H1 (cell line): ENCODE measurements around the gene KCNJ3. TPM values are rescaled to one million over a fixed set of nuclear protein-coding genes. Genes with fewer than 3 reads are reported as not detected.

Experiments used
- CTCF ChIA-PET: fragments of 300-600 bp; sonication (Branson Sonifier 250); formaldehyde crosslinking; loops from one replicate; lab custom pipeline; 2021; ENCODE audit not compliant: partially characterized antibody; lab: Charles Lee
- POLR2A ChIA-PET: fragments of 300-600 bp; sonication (Branson Sonifier 250); formaldehyde crosslinking; loops from one replicate; lab custom pipeline; 2021; ENCODE audit warnings: inconsistent platforms; ENCODE audit not compliant: partially characterized antibody; lab: Charles Lee
- DNase-seq, 2 experiments: peaks; one replicate each; pipeline versions ENCODE4 v3.0.0 to v3.0.0-alpha.2; 2010 to 2022; ENCODE audit warnings: low spot score in 2 of 2, low read depth in 1 of 2, mixed read lengths in 1 of 2
- FAIRE-seq: peaks from 2 replicates; lab custom pipeline; 2011; peaks lifted over from hg19 to GRCh38; lab: Jason Lieb, UNC
- H2AFZ ChIP-seq: 2 replicates; pipeline ENCODE4 v1.8.1; 2012; ENCODE audit warnings: low read length, inconsistent platforms
- H2AK5ac ChIP-seq: 2 replicates; pipeline ENCODE4 v1.6.1; 2013; ENCODE audit warnings: low read depth, low read length
- H2BK120ac ChIP-seq: replicated peaks from 2 replicates; pipeline ENCODE3; 2013; ENCODE audit warnings: low read depth, low read length, inconsistent platforms
- H2BK12ac ChIP-seq: 2 replicates; pipeline ENCODE4 v1.6.1; 2013; ENCODE audit warnings: low read depth, low read length
- H2BK15ac ChIP-seq: 2 replicates; pipeline ENCODE4 v1.6.1; 2013; ENCODE audit warnings: low read length
- H2BK20ac ChIP-seq: 2 replicates; pipeline ENCODE4 v1.6.1; 2013; ENCODE audit warnings: low read length
- H2BK5ac ChIP-seq: 2 replicates; pipeline ENCODE4 v1.6.1; 2013; ENCODE audit warnings: low read depth, low read length
- H3K14ac ChIP-seq: 2 replicates; pipeline ENCODE4 v1.6.1; 2013; ENCODE audit warnings: inconsistent platforms; ENCODE audit not compliant: insufficient read length
- H3K18ac ChIP-seq: 2 replicates; pipeline ENCODE4 v1.6.1; 2013; ENCODE audit warnings: low read length; ENCODE audit errors: extremely low read depth
- H3K23ac ChIP-seq: 2 replicates; pipeline ENCODE4 v1.6.1; 2013; ENCODE audit warnings: inconsistent platforms; ENCODE audit not compliant: insufficient read length
- H3K23me2 ChIP-seq: 2 replicates; pipeline ENCODE4 v1.6.1; 2013; ENCODE audit warnings: low read depth, low read length
- H3K27ac ChIP-seq: 2 replicates; pipeline ENCODE4 v1.6.1; 2011; ENCODE audit warnings: low read depth, low read length, inconsistent platforms
- H3K27me3 ChIP-seq, 4 experiments: replicated peaks in 1 of 4; 1 replicate in 1 of 4; 2 replicates in 3 of 4; pipeline versions ENCODE4 v1.6.1 to v1.8.1; 2011 to 2013; ENCODE audit warnings: low read length in 3 of 4, mild to moderate bottlenecking in 3 of 4, inconsistent platforms in 2 of 4, mixed read lengths in 2 of 4, moderate library complexity in 1 of 4; ENCODE audit not compliant: control insufficient read depth in 3 of 4, insufficient read depth in 3 of 4; ENCODE audit errors: extremely low read depth in 1 of 4
- H3K36me3 ChIP-seq, 4 experiments: 2 replicates each; pipeline versions ENCODE4 v1.6.1 to v1.8.1; 2011 to 2013; ENCODE audit warnings: mild to moderate bottlenecking in 4 of 4, low read length in 3 of 4, moderate library complexity in 2 of 4, control low read depth in 1 of 4, inconsistent platforms in 1 of 4; ENCODE audit not compliant: insufficient read depth in 4 of 4, control insufficient read depth in 2 of 4
- H3K4ac ChIP-seq: replicated peaks from 2 replicates; pipeline ENCODE3; 2013; ENCODE audit warnings: low read length, low read depth, mixed read lengths, inconsistent platforms; ENCODE audit not compliant: insufficient read length
- H3K4me1 ChIP-seq, 4 experiments: replicated peaks in 1 of 4; 1 replicate in 1 of 4; 2 replicates in 3 of 4; pipeline versions ENCODE4 v1.6.1 to v1.8.1; 2011 to 2013; ENCODE audit warnings: low read length in 3 of 4, inconsistent platforms in 2 of 4, mixed read lengths in 1 of 4; ENCODE audit not compliant: insufficient read depth in 4 of 4, control insufficient read depth in 3 of 4
- H3K4me2 ChIP-seq, 2 experiments: 2 replicates each; pipeline versions ENCODE4 v1.6.1 to v1.8.1; 2011 to 2013; ENCODE audit warnings: low read depth in 2 of 2, low read length in 2 of 2, control low read depth in 1 of 2, inconsistent platforms in 1 of 2, mild to moderate bottlenecking in 1 of 2; ENCODE audit not compliant: insufficient read depth in 1 of 2
- H3K4me3 ChIP-seq, 4 experiments: fragments of 200-600, 300-600 bp in 1 of 4; sonication (generic), shearing (Covaris generic), sonication (Bioruptor Twin) in 1 of 4; 2 replicates each; pipeline versions ENCODE4 v1.5.1 to v1.8.1; 2011 to 2016; ENCODE audit warnings: low read length in 4 of 4, low read depth in 3 of 4, control low read depth in 2 of 4, inconsistent platforms in 2 of 4, mild to moderate bottlenecking in 2 of 4, mixed read lengths in 1 of 4, moderate library complexity in 1 of 4; ENCODE audit not compliant: insufficient read depth in 2 of 4; ENCODE audit errors: extremely low read depth in 1 of 4
- H3K56ac ChIP-seq: replicated peaks from 2 replicates; pipeline ENCODE3; 2013; ENCODE audit warnings: low read depth, mild to moderate bottlenecking, mixed read lengths, low read length, inconsistent platforms; ENCODE audit not compliant: insufficient read length
- H3K79me1 ChIP-seq: 2 replicates; pipeline ENCODE4 v1.6.1; 2013; ENCODE audit warnings: low read depth, low read length, control low read depth
- H3K79me2 ChIP-seq, 2 experiments: 2 replicates each; pipeline versions ENCODE4 v1.6.1 to v1.8.1; 2012 to 2013; ENCODE audit warnings: low read length in 2 of 2, mild to moderate bottlenecking in 2 of 2, inconsistent platforms in 1 of 2; ENCODE audit not compliant: insufficient read depth in 2 of 2, control insufficient read depth in 1 of 2
- H3K9ac ChIP-seq, 4 experiments: replicated peaks in 1 of 4; 1 replicate in 1 of 4; 2 replicates in 3 of 4; pipeline versions ENCODE4 v1.6.1 to v1.8.1; 2011 to 2013; ENCODE audit warnings: low read depth in 3 of 4, low read length in 3 of 4, control low read depth in 2 of 4, mild to moderate bottlenecking in 2 of 4, moderate library complexity in 2 of 4, inconsistent platforms in 1 of 4; ENCODE audit errors: extremely low read depth in 1 of 4
- H3K9me3 ChIP-seq, 2 experiments: 2 replicates each; pipeline versions ENCODE4 v1.6.1 to v1.8.1; 2012 to 2013; ENCODE audit warnings: mild to moderate bottlenecking in 2 of 2, moderate library complexity in 2 of 2, control low read depth in 1 of 2, inconsistent platforms in 1 of 2, low read depth in 1 of 2, low read length in 1 of 2, mixed read lengths in 1 of 2; ENCODE audit not compliant: insufficient read depth in 2 of 2
- H4K20me1 ChIP-seq, 2 experiments: replicated peaks in 1 of 2; 2 replicates each; pipeline versions ENCODE3 to v1.8.1; 2011 to 2013; ENCODE audit warnings: inconsistent platforms in 2 of 2, low read length in 2 of 2, mild to moderate bottlenecking in 1 of 2; ENCODE audit not compliant: insufficient read depth in 2 of 2, control insufficient read depth in 1 of 2
- H4K5ac ChIP-seq: 2 replicates; pipeline ENCODE4 v1.6.1; 2013; ENCODE audit warnings: low read length, low read depth, mixed read lengths, inconsistent platforms; ENCODE audit not compliant: insufficient read length
- H4K8ac ChIP-seq: 2 replicates; pipeline ENCODE4 v1.8.0; 2013; ENCODE audit warnings: mild to moderate bottlenecking, moderate library complexity, low read length, inconsistent platforms; ENCODE audit not compliant: insufficient read depth; ENCODE audit errors: extremely low read depth
- H4K91ac ChIP-seq: replicated peaks from 2 replicates; pipeline ENCODE3; 2013; ENCODE audit warnings: low read length, mixed read lengths, inconsistent platforms; ENCODE audit not compliant: insufficient read length
- CBX5 ChIP-seq: fragments of 300-800, 300-1000 bp; sonication (generic); IDR thresholded peaks from 2 replicates; pipeline ENCODE4 v1.7.1; 2016; ENCODE audit warnings: antibody characterized with exemption, low read length, low read depth
- CHD1 ChIP-seq: IDR thresholded peaks from 2 replicates; pipeline ENCODE4 v1.6.1; 2012; ENCODE audit warnings: low read depth, low read length, improper control_type of control experiment
- GABPA ChIP-seq: IDR thresholded peaks from 2 replicates; pipeline ENCODE4 v1.6.1; 2011; ENCODE audit warnings: mild to moderate bottlenecking, low read length, moderate library complexity, borderline replicate concordance; ENCODE audit not compliant: insufficient read depth
- HDAC2 ChIP-seq, 2 experiments: fragments of 300-600 bp in 1 of 2; sonication (generic) in 1 of 2; IDR thresholded peaks; 2 replicates each; pipeline ENCODE4 v1.6.1; 2011 to 2012; ENCODE audit warnings: low read depth in 2 of 2, low read length in 2 of 2, mild to moderate bottlenecking in 2 of 2, moderate library complexity in 2 of 2, borderline replicate concordance in 1 of 2, inconsistent platforms in 1 of 2
- HDAC6 ChIP-seq: IDR thresholded peaks from one replicate; pipeline ENCODE4 v1.7.1; 2012; ENCODE audit warnings: low read depth, mild to moderate bottlenecking, inconsistent platforms, low read length, moderate library complexity
- JUN ChIP-seq: IDR thresholded peaks from 2 replicates; pipeline ENCODE4 v1.6.1; 2011; ENCODE audit warnings: low read depth, mild to moderate bottlenecking, improper control_type of control experiment, low read length
- NANOG ChIP-seq: IDR thresholded peaks from 2 replicates; pipeline ENCODE4 v1.6.1; 2011; ENCODE audit warnings: low read length, low read depth, mild to moderate bottlenecking, inconsistent platforms; ENCODE audit not compliant: insufficient read depth, poor library complexity, severe bottlenecking
- RBBP5 ChIP-seq: IDR thresholded peaks from 2 replicates; pipeline ENCODE4 v1.7.1; 2012; ENCODE audit warnings: low read depth, mild to moderate bottlenecking, inconsistent platforms, low read length, moderate library complexity, borderline replicate concordance
- SIRT6 ChIP-seq: IDR thresholded peaks from one replicate; pipeline ENCODE4 v1.7.1; 2012; ENCODE audit warnings: low read length, inconsistent platforms
- SP1 ChIP-seq: IDR thresholded peaks from 2 replicates; pipeline ENCODE4 v1.6.1; 2011; ENCODE audit warnings: low read depth, low read length
- TAF1 ChIP-seq: IDR thresholded peaks from 2 replicates; pipeline ENCODE4 v1.6.1; 2011; ENCODE audit warnings: mild to moderate bottlenecking, low read depth, low read length
- TAF7 ChIP-seq: optimal IDR thresholded peaks from 2 replicates; pipeline ENCODE3; 2011; ENCODE audit warnings: low read depth, mild to moderate bottlenecking, inconsistent platforms, low read length, moderate library complexity, borderline replicate concordance
- ZNF274 ChIP-seq: IDR thresholded peaks from 2 replicates; pipeline ENCODE4 v1.7.0; 2012; ENCODE audit warnings: low read length, borderline replicate concordance; ENCODE audit errors: extremely low read depth
- WGBS, 2 experiments: shearing (Covaris generic) in 1 of 2; methylation state at CpG; one replicate each; pipeline versions ENCODE4 v1.1.6 to v1.1.7; 2013 to 2015; ENCODE audit warnings: low lambda C conversion rate in 2 of 2, mixed read lengths in 2 of 2, inconsistent platforms in 1 of 2, low coverage in 1 of 2, missing lambda C conversion rate in 1 of 2; ENCODE audit not compliant: insufficient replicate concordance in 2 of 2, insufficient coverage in 1 of 2, insufficient read length in 1 of 2; ENCODE audit errors: extremely low coverage in 1 of 2, missing lambda C conversion rate in 1 of 2; 5-methylcytosine and 5-hydroxymethylcytosine counted together
- polyA plus RNA-seq, 7 experiments: library from polyadenylated mRNA; depleted of rRNA in 3 of 7; stranded (reverse) in 5 of 7; unstranded in 2 of 7; fragments of >200 nt in 5 of 7; fragments of 200-250 nt in 2 of 7; gene quantifications; 1 replicate in 5 of 7; 2 replicates in 1 of 7; 4 replicates in 1 of 7; pipeline versions ENCODE4 v1.2.1 to v1.2.3, GENCODE V29; 2011 to 2013; ENCODE audit warnings: missing spikeins in 2 of 7, mixed read lengths in 2 of 7
- total RNA-seq: library from RNA; stranded (reverse); fragmentation: NEBNext Ultra II Directional; extraction: Animal tissue kit (Norgen Biotek cat#: 25700); gene quantifications from 2 replicates; pipeline ENCODE4 v1.2.1, GENCODE V29; 2021
- TF ChIP-seq, protein P1 (sequence below): IDR thresholded peaks from 2 replicates; pipeline ENCODE4 v1.6.1; 2012; ENCODE audit warnings: inconsistent platforms

Gene KCNJ3
- total and polyA plus RNA-seq, 2 of the 8 experiments (the other 6 are each of a cell fraction or from before 2014, with no cell fraction given) = 0.11 to 0.50 TPM

- no peak overlapping the region for H3K4ac ChIP-seq
- no peak overlapping the region for H2BK5ac ChIP-seq
- no peak overlapping the region for H2BK15ac ChIP-seq
- H3K9me3 ChIP-seq = no peaks in the 10 kb centered on the region
- no peak overlapping the region for H2BK12ac ChIP-seq
- ChIA-PET CTCF (interaction anchor here (1.0 to 1.3 kb wide), 2 partner anchors 34 to 206 kb away, joined by 4 to 5 read pairs; no protein-coding TSS in a partner anchor), POLR2A (no interaction called here)
- no peak overlapping the region for H3K4me2 ChIP-seq
- H3K27ac ChIP-seq = no peak overlapping the region
- 92% methylated on average over 1 of the region's 1 CpG; no CpG with 5 or more reads in 1 of the 2 experiments for WGBS, 2 experiments
- H2AK5ac ChIP-seq = no peak overlapping the region
- no peaks in the 10 kb centered on the region for H4K20me1 ChIP-seq
- H2AFZ ChIP-seq = no peak overlapping the region
- no peaks in the 10 kb centered on the region for H3K79me2 ChIP-seq
- H4K5ac ChIP-seq = no peak overlapping the region
- DNase-seq (no peak), FAIRE-seq (no peak)
- no peak overlapping the region for H2BK20ac ChIP-seq
- peaks cover 0 to 5% (median 2%) of the 10 kb centered on the region in 4 experiments; a peak in 3 of 7 replicates for H3K4me1 ChIP-seq
- H2BK120ac ChIP-seq = no peak overlapping the region
- H3K14ac ChIP-seq = no peak overlapping the region
- no peak overlapping the region for H3K23ac ChIP-seq
- no peak overlapping the region for H3K18ac ChIP-seq
- no peak overlapping the region for H3K9ac ChIP-seq
- H3K36me3 ChIP-seq = no peaks in the 10 kb centered on the region
- no peak overlapping the region for H3K4me3 ChIP-seq
- H3K27me3 ChIP-seq = no peaks in the 10 kb centered on the region
- H4K8ac ChIP-seq = no peak overlapping the region
- no peak overlapping the region for H4K91ac ChIP-seq
- no peaks in the 10 kb centered on the region for H3K79me1 ChIP-seq
- no peak overlapping the region for H3K56ac ChIP-seq
- H3K23me2 ChIP-seq = peaks cover 3% of the 10 kb centered on the region; the same call in 1 of the 2 replicates
- TF ChIP-seq ZNF274 (no peak), CBX5 (no peak), NANOG (no peak), SIRT6 (no peak), GABPA (no peak), CHD1 (no peak), HDAC2 (IDR thresholded peaks at IDR 0.05; ENCODE audit: borderline replicate concordance in 1 of 2, low read depth in 2 of 2, low read length in 2 of 2) (no peak), TAF7 (no peak), RBBP5 (no peak), HDAC6 (no peak), JUN (no peak), TAF1 (no peak), SP1 (no peak)
- TF ChIP-seq, protein P1, sequence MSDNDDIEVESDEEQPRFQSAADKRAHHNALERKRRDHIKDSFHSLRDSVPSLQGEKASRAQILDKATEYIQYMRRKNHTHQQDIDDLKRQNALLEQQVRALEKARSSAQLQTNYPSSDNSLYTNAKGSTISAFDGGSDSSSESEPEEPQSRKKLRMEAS = no peak
These were observed 39.6 kb upstream of the KCNJ3 start for GRCh38 chr2:154658854-154659253.
